Glomerular visceral epithelial cell (primary cell): ENCODE results near the gene CHRNA4.

Experiments
- DNase-seq: peaks from one replicate; pipeline ENCODE4 v3.0.0-alpha.2; 2016; ENCODE audit errors: extremely low spot score

The CHRNA4 gene

DNA sequence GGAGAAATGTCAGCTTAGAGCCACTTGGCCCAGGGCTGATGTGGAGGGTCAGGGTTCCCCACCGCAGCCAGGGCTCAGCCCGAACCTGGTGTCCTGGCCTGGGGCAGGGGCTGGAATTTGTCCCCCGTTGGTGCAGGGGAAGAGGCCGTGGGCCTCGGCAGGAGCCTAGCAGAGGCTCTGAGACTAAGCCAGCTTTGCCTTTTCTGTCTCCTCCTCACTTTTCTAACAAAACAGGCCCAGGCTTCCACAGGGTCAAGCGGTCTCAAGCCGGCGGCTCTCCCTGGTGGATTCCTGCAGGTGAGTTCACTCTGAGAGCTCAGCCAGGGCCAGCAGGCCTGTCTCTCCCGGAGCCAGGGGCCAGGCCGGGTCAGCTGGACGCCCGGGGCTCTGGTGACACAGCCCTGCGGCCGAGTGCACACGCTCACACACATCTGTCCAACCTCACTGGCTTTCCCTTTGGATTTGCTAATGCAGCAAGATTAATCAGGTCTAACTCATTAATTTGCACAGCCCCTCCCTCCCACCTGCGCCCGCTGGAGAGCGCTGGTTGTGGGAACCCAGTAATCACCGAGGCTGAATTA, 2.9 kb upstream of the CHRNA4 start:
- no peak for DNase-seq

DNA sequence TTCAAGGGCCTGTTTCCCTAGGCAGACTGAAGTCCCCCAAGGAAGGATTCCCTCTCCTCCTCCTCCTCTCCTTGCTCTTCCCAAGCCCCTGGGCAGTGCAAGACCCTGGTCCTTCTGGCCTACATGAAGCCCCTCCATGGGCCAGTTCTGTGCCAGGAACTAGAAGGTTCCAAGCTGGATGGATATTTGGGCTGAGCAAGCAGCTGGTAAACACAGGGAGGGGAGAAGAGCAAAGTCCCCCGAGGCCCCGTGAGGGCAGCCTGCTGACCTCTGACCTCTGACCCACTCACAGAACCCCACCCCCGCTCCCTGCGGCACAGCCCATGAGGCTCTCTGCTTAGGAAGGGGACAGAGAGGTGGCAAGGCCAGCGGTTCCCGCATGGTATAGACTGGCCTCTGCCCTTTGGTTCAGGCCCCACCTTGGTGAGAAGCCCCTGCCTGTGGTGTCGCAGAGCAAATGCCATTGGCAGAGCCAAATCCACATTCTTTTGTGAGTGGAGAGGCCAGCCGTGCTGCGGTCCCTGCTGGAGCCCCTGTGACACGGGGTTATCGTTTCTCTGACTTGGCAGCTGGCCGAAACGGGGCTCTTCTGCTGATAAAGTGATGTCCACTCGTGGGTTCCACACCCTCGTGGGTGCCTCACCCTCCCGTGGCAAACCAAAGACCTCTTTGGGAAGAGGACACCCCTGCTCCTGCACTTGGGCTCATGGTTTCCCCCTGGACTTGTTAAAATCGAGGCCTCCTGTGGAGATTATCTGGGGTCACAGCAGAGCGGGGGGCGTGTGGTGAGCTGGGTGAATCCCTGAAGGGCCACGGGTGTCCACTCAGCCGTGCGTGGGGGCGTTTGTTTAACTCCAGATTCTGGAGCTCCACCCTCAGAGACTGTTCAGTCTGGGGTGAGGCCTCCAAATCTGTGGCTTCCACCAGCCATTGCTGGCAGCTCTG, 2.1 kb upstream of the CHRNA4 start:
- no peak for DNase-seq

DNA sequence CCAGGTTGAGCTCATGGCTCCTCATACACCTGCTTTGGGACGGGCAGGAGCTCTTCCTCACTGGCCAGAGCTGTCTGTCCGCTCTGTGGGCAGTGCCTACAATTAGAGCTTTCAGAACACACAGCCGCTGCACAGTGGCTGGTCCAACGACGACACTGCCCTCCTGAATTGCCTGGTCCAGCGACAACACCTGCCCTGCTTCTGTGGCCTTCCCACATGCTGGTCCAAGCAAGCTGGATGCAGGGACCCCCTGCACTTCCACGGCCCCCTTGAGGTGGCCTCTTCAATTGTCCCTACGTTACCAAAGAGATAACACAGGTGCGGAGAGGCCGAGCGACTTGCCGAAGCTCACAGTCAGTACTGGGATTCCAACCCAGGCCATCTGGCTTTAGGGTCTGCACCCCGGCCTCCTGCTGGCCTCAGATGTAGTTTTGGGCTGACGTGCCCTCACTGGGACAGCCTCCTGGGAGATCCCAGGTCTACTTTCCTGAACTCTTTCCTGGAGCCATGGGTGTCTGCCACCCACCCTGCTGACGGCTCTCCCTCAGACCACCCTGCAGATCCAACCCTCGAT, 1.4 kb upstream of the CHRNA4 start:
- no peak for DNase-seq

DNA sequence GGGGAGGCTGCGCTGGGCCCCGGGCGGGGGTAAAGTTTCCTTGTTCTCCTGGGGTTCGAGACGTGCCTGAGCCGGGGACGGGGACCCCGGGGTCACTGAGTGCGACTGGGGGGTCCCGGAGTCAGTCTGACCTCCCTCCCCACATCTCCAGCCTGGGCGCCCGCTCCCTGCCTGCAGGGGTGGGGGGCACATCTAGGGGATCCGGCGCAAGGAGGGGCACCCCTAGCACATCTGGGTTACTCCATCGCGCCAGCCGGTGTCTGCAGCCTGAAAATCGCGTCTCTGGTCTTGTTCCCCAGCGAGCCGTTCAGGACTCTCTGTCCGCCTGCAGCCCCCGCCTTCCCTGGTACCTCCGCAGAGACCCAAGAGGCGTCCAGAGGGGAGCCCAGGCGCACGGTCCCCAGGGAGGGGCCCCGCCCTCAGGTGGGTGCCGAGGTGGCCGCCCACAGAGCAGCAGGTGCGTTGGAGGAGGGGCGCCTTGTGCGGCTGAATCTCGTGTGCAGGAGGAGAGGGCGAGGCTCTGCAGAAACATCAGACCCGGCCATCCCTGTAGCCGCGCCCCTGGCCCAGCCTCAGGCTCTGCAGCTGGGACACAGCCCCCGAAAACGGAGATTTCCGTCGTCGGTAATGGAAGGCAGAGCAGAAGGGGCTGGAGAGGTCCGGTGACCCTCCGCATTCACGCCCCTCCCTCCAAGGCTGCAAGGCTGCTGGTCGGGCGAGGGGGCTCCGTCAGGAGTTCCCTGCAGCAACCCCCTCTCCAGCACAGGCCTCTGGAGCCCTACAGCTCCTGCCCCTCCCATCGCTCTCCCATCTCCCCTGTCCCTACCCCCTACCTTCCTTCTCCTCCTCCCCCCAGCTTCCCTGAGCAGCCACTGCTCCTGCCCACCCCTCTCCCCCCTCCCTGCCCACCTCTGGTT, 628 bp upstream of the CHRNA4 start:
- no peak for DNase-seq

DNA sequence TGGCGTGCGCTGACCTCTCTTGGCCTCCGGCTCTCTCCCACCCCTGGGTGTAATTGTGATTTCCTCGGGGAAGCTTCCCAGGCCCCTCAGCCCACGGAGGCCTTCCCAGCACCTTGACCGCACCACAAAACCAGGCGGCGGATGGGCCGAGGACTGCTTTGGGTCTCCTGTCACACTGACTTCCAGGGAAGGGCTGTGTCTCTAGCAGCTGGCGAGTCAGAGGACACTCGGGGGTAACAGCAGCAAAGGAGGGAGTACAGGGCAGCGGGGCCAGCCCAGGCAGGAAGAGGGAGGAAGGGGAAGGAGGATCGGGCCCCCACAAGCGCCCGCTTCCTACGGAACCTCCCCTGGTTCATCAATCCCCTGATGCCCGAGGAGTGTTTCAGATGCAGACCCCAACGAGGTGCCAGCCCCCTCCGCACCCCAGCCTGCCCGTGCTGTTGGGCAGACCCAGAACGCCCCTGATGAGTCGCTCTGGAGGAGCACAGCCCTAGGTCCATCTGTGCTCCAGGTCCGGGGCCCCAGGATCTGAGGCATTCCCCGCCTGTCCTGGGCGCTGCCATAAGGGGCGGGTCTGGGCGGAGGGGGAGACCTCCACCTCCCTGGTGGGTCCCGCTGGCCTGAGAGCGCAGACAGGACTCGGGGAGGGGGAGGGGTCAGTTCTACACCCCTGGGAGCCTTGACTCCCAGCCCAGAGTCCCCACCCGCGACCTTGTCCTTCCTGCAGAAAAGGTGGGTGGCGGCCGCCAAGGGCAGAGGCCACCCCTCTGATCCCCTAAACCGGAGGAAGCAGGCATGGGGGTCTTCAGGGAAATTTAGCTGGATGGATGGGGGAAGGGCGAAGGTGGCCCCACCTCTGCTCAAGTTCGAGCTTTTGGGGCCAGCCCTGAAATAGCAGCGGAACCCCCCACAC, 956 bp downstream of the CHRNA4 start:
- DNase-seq = no peak

DNA sequence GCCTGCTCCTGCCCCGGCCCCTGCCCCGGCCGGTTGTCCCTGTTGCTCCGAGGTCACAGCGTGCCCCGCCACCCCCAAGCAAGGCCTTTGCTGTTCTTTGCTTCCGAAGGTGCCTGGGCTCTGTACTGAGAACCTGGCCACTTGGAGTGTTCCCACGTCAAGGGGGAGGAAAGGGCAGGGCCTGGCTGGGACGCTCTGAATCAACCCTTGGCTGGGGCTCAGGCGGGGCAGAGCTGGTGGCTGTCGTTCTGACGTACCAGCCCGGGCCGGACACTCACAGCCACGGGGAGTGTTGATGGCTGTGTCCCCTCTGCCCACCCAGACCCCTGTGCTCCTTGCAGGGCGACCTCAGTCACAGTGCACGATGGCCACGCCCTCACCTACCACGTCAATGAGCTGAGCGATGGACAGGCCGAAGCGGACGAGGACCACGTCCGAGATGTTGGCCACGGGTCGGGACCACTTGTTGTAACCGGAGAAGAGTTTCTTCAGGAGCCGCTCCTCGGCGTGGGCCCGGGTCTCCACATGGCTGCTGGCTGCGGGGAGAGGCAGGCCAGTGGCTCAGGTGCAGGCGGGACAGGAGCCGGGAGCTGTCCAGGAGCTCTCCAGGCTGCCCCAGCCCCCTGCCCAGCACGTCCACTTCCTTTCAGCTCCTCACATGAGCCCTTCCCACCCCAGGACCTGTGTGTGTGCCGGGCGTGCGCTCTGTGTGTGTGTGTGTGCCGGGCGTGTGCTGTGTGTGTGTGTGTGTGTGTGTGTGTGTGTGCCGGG, 1.8 kb downstream of the CHRNA4 start:
- no peak for DNase-seq

DNA sequence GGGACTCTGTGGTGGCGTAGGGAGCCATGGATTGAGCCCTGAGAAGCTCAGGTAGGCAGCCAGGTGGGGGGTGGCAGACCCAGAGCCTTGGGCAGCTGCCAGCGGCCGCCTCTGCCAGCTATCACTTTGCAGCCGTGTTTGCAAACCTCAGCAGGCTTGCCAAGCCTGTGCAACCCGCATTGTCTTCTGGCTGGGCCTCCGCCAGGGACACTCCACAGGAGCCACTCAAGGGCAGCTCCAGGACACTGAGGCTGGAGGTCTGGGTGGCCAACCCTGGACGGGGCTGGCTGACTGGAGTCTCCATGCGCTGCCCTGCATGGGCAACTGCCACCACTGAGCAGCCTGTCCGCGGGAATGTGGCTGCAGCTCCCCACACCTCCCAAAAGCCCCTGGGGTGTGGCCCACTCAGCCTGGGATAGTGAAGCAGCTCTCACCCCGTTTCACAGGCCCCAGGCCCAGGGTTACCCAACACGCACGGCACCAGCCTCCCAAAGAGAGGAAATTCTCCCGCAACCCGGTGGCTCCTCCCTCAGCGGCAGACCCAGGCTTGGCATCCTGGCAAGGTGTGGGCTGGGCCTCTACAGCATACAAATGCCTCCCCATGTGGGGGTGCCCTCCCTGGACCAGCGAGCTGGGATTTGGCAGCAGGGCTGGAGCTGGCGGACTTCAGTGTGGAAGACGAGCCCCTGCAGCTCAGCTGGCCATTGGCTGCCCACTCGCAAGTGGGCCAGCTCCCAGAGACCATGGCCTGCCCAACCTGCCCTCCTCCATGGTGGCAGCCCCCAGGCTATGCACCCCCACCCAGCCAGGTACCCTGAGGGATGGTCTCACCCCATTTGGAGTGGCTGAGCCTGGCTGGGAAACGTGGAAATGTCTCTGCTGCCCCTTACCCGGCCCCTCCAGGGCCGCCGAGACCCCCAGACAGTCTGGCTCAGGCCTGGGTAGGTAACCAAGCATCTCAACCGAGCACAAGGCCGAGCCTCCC, 2.9 kb downstream of the CHRNA4 start:
- DNase-seq = no peak

DNA sequence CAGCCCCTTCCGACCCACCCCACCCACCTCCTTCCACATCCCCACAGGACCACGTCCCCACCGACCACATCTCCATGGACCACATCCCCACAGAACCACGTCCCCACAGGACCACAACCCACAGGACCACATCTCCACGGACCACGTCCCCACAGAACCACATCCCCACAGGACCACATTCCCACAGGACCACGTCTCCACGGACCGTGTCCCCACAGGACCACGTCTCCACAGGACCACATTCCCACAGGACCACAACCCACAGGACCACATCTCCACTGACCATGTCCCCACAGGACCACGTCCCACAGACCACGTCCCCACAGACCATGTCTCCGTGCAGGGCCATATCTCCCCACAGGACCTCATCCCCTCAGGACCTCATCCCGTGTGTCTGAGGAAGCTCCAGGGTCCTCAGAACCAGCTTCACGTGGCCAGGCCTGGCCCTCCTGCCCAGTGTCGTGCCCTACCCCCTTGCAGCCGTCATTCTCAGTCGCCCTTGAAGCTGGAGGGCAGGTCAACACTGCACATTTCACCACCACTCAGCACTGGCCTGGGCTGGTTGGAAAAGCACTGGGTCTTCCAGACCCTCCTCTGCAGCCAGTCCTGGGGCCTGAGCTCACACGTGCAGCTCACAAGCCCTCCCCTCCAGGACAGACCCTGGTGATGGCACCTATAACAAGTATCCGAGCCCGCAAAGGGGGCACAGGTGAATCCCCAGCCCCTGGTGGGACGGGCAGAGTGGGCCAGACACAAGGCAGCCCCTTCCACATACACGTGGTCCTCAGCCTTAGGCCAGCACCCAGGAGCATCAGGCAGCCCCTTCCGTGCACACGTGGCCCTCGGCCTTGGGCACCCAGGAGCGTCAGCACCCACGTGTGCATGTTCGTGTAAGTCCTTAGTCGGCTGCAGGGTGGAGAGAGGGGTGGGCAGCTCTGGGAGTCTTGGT, 3.9 kb downstream of the CHRNA4 start:
- no peak for DNase-seq

DNA sequence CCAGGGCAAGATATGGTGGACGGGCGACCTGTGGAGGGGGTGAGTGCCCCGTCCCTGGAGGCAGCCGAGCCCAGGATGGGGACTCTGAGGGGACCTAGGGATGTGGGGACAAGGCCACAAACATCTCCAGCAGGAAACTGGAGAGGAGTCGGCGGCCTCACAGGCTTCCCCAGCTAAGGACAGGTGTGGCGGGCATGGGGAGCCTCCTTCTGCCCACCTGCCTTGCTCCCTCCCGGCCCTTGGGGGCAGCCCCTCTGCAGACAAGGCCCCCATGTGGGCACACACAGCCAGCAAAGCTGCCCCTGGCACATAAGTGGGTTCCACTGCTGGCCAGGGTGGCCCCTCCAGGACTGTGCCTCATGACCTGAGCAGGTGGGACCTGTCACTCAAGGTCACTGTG, 4.6 kb downstream of the CHRNA4 start:
- DNase-seq = no peak

DNA sequence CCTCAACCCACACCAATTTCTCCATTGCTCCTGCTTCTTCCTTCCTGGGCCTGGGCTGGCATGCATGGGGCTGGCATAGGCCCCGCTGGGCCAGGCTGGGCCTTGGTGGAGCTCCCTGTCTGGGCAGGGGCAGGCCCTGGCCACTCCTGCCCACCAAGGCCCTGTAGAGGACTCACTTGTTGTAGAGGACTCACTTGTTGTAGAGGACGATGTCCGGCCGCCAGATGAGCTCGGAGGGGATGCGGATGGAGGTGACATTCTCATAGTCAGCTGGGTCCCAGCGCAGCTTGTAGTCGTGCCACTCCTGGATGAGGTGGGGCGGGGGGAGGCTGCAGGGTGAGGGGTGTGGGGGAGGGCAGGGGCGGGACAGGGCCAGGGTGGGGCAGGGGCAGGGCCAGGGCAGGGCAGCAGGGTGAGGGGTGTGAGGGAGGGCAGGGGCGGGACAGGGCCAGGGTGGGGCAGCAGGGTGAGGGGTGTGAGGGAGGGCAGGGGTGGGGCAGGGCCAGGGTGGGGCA, 5.3 kb downstream of the CHRNA4 start:
- DNase-seq = no peak

DNA sequence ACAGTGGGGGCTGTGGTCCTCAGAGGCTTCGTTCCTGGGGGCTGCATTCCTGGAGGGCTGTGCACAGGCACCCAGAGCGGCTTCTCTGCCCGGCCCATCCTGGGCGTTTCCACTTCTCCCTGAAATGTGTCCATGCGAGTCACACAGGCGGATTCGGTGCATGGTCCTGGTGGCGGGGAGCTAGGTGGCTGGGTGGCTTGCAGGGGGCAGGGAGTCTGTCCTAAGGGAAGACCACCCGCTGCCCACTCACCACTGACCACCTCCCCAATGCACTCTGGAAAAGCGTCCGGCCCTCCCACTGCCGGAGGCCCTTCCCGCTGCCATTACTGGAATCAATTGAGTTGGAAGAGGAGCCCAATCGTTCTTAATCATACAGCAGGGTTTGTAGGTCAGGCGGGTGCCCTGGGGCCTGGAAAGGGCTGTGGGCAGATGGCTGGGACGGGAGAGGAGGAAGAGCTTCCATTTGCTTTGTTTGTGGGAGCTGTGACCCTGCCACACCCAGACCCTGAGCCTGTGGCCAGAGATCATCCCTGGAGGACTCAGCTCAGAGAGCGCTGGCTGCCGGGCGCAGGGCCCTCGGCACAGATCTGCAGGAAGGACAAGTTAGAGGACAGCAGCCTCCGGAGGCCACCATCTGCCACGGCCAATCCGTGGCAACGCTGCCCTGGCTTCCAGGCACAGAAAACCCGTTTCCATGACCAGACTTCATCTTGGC, 6.4 kb downstream of the CHRNA4 start:
- DNase-seq = no peak

DNA sequence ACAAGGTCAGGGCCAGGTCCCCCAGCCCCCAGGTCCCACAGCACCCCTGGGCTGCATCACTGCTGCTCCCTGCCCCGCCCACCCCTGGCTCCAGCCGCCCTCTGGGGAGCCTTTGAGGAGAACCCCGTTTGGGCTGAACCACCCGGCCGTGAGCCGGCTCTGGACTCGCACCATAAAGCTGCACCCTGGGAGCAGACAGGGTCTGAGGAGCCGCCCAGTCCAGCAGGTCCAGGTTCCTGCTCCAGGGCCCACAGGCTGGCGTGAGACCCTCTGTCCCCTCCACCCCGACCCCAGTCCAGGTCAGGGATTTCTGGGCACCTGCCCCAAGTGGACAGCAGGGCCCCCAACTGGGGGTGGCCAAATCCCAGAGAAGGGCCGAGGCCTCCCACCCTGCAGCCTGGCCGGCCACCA, 8.3 kb downstream of the CHRNA4 start:
- no peak for DNase-seq

DNA sequence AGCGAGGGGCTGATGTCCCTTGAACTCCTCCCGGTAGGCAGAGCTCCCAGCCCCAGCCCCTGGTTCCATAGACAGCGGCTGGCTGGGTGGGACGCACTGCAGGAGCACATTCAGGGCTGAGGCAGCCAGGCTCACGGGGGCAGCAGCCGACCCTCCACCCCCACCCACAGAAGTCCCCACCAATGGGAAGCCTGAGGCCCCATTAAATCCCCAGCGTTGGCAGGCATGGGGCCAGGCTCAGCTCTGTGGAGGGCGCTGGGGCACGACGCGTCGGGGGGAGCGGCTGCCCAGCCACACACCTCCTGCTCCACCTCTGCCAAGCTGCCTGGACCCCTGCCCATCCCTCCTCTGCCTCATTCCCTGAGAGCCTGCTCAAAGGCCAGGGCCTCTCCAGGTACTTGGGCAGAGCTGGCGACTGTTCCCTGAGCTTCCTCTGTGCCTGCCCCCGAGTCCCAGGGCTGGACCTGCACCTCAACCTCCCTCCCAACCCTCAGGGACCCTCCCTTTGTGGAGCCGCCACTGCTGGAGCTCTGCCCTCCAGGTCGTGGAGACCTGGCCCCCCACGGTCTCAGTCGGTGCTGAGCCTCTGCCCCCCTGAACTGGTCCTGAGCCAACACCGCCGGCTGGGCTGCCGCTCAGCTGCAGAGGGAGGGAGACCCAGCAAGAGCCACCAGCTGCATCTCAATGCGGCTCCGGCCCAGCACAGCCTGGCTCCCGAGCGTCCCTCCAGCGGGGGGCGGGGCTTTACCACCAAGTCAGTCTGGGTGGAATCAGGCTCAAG, 9.1 kb downstream of the CHRNA4 start:
- DNase-seq = no peak

DNA sequence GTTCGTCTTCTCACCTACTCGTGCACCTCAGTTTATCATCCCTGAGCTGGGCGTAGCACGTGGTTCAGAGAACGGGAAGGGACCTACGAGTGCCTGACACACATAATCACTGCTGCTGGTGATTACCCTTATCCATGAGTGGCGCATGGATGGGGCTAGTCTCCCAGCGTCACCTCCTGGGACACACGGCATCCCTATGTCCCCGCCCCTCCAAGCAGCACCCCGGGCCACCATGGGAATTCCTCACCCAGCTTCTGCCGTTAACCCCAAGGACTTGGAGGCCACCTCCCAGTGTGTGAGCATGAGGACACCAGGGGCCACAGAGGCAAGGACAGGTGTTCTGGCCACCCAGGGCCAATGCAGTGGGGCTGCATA, 9.8 kb downstream of the CHRNA4 start:
- DNase-seq = no peak

DNA sequence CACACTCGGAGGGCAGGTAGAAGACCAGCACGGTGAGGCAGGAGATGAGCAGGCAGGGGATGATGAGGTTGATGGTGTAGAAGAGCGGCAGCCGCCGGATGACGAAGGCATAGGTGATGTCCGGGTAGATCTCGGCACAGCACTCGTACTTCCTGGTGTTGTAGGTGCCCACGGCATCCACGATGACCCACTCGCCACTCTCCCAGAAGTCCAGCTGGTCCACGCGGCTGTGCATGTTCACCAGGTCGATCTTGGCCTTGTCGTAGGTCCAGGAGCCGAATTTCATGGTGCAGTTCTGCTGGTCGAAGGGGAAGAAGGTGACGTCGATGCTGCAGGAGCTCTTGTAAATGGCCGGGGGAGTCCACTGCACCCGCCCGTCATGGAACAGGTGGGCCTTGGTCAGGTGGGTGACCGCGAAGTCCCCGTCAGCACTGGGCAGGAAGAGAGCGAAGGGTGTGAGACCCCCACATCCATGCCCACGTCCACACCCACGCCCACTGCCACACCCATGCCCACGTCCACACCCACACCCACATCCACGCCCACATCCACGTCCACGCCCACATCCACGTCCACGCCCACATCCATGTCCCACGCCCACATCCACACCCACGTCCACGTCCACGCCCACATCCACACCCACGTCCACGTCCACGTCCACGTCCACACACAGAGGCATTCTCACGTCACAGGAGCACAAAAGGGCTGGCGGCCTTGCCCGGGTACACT, 10.4 kb downstream of the CHRNA4 start:
- no peak for DNase-seq
